ENCODE data around the gene GLYR1.
A peak's percentile ranks its signal among the peaks of the same experiment; 100 is the strongest.

The GLYR1 gene

DNA sequence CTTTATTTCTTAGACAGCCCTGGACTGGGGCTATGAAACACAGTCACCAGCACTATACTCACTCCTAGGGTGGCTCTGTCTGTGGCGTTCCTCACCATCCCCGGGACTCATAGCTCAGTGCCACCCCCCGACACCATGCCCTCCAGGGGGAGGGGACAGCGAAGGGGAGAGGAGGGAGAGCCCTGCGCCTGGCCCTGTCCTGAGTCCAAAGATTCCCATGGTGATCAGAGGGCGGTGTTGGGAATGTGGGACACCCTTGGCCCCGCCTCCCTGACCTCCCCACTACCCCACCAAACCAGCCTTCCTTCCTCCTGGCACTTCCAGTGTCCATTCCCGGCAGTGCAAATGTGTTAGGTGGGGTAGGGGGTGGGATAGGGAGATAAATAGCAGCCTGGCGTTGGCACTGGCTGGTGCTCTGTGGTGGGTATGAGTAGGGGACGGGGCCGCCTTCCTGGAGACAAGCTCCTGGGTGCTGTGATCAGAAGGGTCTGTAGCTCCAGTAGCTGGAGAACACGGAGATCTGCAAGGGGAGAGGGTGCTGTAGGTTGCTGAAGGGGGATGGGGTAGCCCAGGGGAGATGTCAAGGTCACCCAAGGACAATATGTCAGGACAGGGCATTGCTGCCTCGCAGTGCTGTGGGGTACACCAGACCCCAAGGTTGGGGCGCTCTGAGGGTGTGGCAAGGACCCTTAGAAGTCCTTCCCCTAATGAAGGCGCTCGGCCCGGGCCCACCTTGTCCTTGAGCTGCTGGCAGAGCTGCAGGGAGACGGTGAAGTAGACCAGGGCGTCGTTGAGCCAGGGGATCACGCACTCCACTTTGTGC is 49.9 kb downstream of the GLYR1 start:
- DNase-seq, result no peak
- Histone ChIP-seq H3K79me1 (replicated peaks; ENCODE audit: low read length, poor library complexity, severe bottlenecking) (peaks cover 13% of the 10 kb centered on the region), H2BK12ac (ENCODE audit: low read length in 2 of 2) (no peak overlapping the region), H3K9ac (ENCODE audit: low read length) (no peak overlapping the region), H4K91ac (ENCODE audit: low read length) (no peak overlapping the region), H3K4me2 (ENCODE audit: low read length, poor library complexity, severe bottlenecking) (no peak overlapping the region), H3K27me3 (ENCODE audit: control insufficient read depth in 1 of 2, insufficient read depth in 1 of 2, low read length in 2 of 2) (no peaks in the 10 kb centered on the region), H2BK5ac (ENCODE audit: low read depth, low read length, poor library complexity, severe bottlenecking) (no peak overlapping the region), H3K27ac (ENCODE audit: low read length, poor library complexity, severe bottlenecking) (no peak overlapping the region), H2BK120ac (ENCODE audit: low read depth, low read length) (no peak overlapping the region), H3K9me3 (ENCODE audit: control insufficient read depth, low read length) (no peaks in the 10 kb centered on the region), H3K14ac (ENCODE audit: low read length in 2 of 2) (no peak overlapping the region), H2BK15ac (ENCODE audit: low read depth, poor library complexity, severe bottlenecking) (no peak overlapping the region), H2AFZ (ENCODE audit: low read depth, low read length) (no peak overlapping the region), H3K4me3 (ENCODE audit: insufficient read depth in 1 of 2, low read depth in 1 of 2, low read length in 2 of 2) (no peak overlapping the region), H3K36me3 (ENCODE audit: control insufficient read depth in 1 of 2, insufficient read depth in 2 of 2, low read depth in 1 of 2, low read length in 2 of 2) (peaks cover 14 to 62% of the 10 kb centered on the region in 2 experiments), H4K8ac (ENCODE audit: low read length) (no peak overlapping the region), H3K23ac (ENCODE audit: low read length in 2 of 2) (no peak overlapping the region), H3K4me1 (ENCODE audit: control insufficient read depth, insufficient read depth, low read depth, low read length) (peaks cover 13% of the 10 kb centered on the region), H3K4ac (ENCODE audit: low read depth in 1 of 2, low read length in 2 of 2) (no peak overlapping the region), H2AK5ac (ENCODE audit: low read length, severe bottlenecking) (no peak overlapping the region), H3K18ac (ENCODE audit: low read depth in 1 of 2, low read length in 2 of 2) (no peak overlapping the region)
- 86% methylated on average over 17 of the region's 21 CpGs for WGBS

DNA sequence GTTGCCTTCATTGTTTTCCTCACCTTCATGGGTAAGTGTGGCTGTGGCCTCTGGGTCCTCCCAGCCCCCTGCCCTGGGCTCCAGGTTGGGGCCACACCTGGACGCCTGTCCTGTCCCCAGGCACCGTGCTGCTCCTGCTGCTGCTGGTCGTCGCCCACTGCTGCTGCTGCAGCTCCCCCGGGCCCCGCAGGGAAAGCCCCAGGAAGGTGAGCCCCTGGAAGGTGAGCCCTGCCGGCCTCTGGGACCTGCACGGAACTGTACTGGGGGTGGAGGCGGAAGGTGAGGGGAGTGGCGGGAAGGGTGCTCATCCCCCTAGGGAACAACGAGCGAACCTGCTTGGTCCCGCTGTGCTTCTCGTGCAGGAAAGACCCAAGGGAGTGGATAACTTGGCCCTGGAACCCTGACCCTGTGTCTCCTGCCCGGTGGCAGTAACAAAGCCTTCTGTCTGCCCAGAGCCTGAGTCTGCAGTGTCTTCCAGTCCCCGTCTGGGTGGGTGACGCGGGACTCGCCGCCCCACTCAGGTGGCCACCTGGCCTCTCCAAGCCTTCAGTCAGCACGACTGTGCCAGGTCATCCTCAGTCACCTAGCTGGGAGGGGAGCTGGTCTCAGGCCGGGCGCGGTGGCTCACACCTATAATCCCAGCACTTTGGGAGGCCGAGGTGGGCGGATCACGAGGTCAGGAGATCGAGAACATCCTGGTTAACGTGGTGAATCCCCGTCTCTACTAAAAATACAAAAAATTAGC is 51.1 kb downstream of the GLYR1 start:
- Histone ChIP-seq H3K79me1 (replicated peaks; ENCODE audit: low read length, poor library complexity, severe bottlenecking) (peaks cover 4% of the 10 kb centered on the region), H3K4ac (ENCODE audit: low read depth in 1 of 2, low read length in 2 of 2) (no peak overlapping the region), H2BK120ac (ENCODE audit: low read depth, low read length) (no peak overlapping the region), H3K27me3 (ENCODE audit: control insufficient read depth in 1 of 2, insufficient read depth in 1 of 2, low read length in 2 of 2) (no peaks in the 10 kb centered on the region), H4K8ac (ENCODE audit: low read length) (no peak overlapping the region), H3K9ac (ENCODE audit: low read length) (no peak overlapping the region), H3K18ac (ENCODE audit: low read depth in 1 of 2, low read length in 2 of 2) (no peak overlapping the region), H3K27ac (ENCODE audit: low read length, poor library complexity, severe bottlenecking) (no peak overlapping the region), H3K9me3 (ENCODE audit: control insufficient read depth, low read length) (no peaks in the 10 kb centered on the region), H2BK12ac (ENCODE audit: low read length in 2 of 2) (no peak overlapping the region), H2BK5ac (ENCODE audit: low read depth, low read length, poor library complexity, severe bottlenecking) (no peak overlapping the region), H2AK5ac (ENCODE audit: low read length, severe bottlenecking) (no peak overlapping the region), H3K4me1 (ENCODE audit: control insufficient read depth, insufficient read depth, low read depth, low read length) (peaks cover 5% of the 10 kb centered on the region), H3K4me3 (ENCODE audit: insufficient read depth in 1 of 2, low read depth in 1 of 2, low read length in 2 of 2) (no peak overlapping the region), H3K23ac (ENCODE audit: low read length in 2 of 2) (no peak overlapping the region), H3K14ac (ENCODE audit: low read length in 2 of 2) (no peak overlapping the region), H2AFZ (ENCODE audit: low read depth, low read length) (no peak overlapping the region), H2BK15ac (ENCODE audit: low read depth, poor library complexity, severe bottlenecking) (no peak overlapping the region), H4K91ac (ENCODE audit: low read length) (no peak overlapping the region), H3K4me2 (ENCODE audit: low read length, poor library complexity, severe bottlenecking) (no peak overlapping the region), H3K36me3 (ENCODE audit: control insufficient read depth in 1 of 2, insufficient read depth in 2 of 2, low read depth in 1 of 2, low read length in 2 of 2) (peaks cover 14 to 57% of the 10 kb centered on the region in 2 experiments)
- DNase-seq, result no peak
- 89% methylated on average over 30 of the region's 30 CpGs for WGBS

- no peak within 1 kb of the TSS for H2BK120ac ChIP-seq (ENCODE audit: low read depth, low read length)
Measured at GRCh38 chr16:4795181-4795827, 51.8 kb downstream of the GLYR1 start, which contains the start of gene SMIM22. SMIM22 (plus strand) TSS chr16:4795369; CDS start chr16:4795735, 366 bp downstream.

More at GRCh38 chr16:4795181-4795827, 51.8 kb downstream of the GLYR1 start, which contains the start of gene SMIM22:
- H3K23ac ChIP-seq (ENCODE audit: low read length in 2 of 2), result no peak within 1 kb of the TSS
- H4K91ac ChIP-seq (ENCODE audit: low read length), result no peak within 1 kb of the TSS
- H3K14ac ChIP-seq (ENCODE audit: low read length in 2 of 2), result no peak within 1 kb of the TSS
- no peak within 1 kb of the TSS for H3K9ac ChIP-seq (ENCODE audit: low read length)
- H2BK15ac ChIP-seq (ENCODE audit: low read depth, poor library complexity, severe bottlenecking), result no peak within 1 kb of the TSS
- no peak within 1 kb of the TSS for H2BK5ac ChIP-seq (ENCODE audit: low read depth, low read length, poor library complexity, severe bottlenecking)
- no peak within 1 kb of the TSS for H2AFZ ChIP-seq (ENCODE audit: low read depth, low read length)
- H3K4me2 ChIP-seq (ENCODE audit: low read length, poor library complexity, severe bottlenecking), result no peak within 1 kb of the TSS
- peaks cover 14 to 50% of the 10 kb centered on the region in 2 experiments for H3K36me3 ChIP-seq (ENCODE audit: control insufficient read depth in 1 of 2, insufficient read depth in 2 of 2, low read depth in 1 of 2, low read length in 2 of 2)
- WGBS, result 90% methylated on average over 14 of the region's 14 CpGs
- peaks cover 0 to under 1% of the 10 kb centered on the region in 2 experiments for H3K27me3 ChIP-seq (ENCODE audit: control insufficient read depth in 1 of 2, insufficient read depth in 1 of 2, low read length in 2 of 2)
- peaks cover 4% of the 10 kb centered on the region for H3K4me1 ChIP-seq (ENCODE audit: control insufficient read depth, insufficient read depth, low read depth, low read length)
- no peak within 1 kb of the TSS for H3K18ac ChIP-seq (ENCODE audit: low read depth in 1 of 2, low read length in 2 of 2)
- H2BK12ac ChIP-seq (ENCODE audit: low read length in 2 of 2), result no peak within 1 kb of the TSS
- no peak for DNase-seq
- no peaks in the 10 kb centered on the region for H3K79me1 ChIP-seq (replicated peaks; ENCODE audit: low read length, poor library complexity, severe bottlenecking)
- H3K4ac ChIP-seq (ENCODE audit: low read depth in 1 of 2, low read length in 2 of 2), result no peak within 1 kb of the TSS
- no peak within 1 kb of the TSS for H3K4me3 ChIP-seq (ENCODE audit: insufficient read depth in 1 of 2, low read depth in 1 of 2, low read length in 2 of 2)
- H3K9me3 ChIP-seq (ENCODE audit: control insufficient read depth, low read length), result no peaks in the 10 kb centered on the region
- peak within 1 kb of the TSS; percentile 19 for H4K8ac ChIP-seq (ENCODE audit: low read length)
- H3K27ac ChIP-seq (ENCODE audit: low read length, poor library complexity, severe bottlenecking), result no peak within 1 kb of the TSS
- no peak within 1 kb of the TSS for H2AK5ac ChIP-seq (ENCODE audit: low read length, severe bottlenecking)
